ENCODE measurements around the gene SNX27.

DNA sequence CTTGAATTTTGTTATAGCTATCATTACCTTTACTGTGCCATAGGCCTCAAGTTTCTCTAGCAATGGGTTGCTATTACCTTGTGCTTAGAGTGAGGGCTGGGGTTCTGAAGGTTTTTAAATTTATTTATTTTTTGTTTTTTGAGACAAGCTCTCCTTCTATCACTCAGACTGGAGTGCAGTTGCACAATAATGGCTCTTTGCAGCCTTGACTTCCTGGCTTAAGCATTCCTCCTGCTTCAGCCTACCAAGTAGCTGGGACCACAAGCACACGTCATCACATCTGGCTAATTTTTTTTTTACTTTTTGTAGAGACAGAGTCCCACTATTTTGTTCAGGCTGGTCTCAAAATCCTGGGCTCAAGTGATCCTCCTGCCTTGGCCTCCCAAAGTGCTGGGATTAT lies 41.5 kb downstream of the SNX27 start:
- TF ChIP-seq, protein P1, sequence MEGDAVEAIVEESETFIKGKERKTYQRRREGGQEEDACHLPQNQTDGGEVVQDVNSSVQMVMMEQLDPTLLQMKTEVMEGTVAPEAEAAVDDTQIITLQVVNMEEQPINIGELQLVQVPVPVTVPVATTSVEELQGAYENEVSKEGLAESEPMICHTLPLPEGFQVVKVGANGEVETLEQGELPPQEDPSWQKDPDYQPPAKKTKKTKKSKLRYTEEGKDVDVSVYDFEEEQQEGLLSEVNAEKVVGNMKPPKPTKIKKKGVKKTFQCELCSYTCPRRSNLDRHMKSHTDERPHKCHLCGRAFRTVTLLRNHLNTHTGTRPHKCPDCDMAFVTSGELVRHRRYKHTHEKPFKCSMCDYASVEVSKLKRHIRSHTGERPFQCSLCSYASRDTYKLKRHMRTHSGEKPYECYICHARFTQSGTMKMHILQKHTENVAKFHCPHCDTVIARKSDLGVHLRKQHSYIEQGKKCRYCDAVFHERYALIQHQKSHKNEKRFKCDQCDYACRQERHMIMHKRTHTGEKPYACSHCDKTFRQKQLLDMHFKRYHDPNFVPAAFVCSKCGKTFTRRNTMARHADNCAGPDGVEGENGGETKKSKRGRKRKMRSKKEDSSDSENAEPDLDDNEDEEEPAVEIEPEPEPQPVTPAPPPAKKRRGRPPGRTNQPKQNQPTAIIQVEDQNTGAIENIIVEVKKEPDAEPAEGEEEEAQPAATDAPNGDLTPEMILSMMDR (IDR thresholded peaks at IDR 0.05), result no peak
- no peak for TF ChIP-seq POLR2A (IDR thresholded peaks at IDR 0.05)

Measured in heart left ventricle (tissue), 13 donors.